GM10266 (cell line): ENCODE data around the gene SLC35D3.
"Not testable (repeated sequence)": the region's sequence is repeated elsewhere in the genome, so short reads cannot be mapped to it uniquely, and the experiment has no call there.

Experiments used
- DNase-seq: peaks from one replicate; pipeline ENCODE4 v3.0.0; 2012; ENCODE audit errors: extremely low spot score
- CTCF ChIP-seq: IDR thresholded peaks from 2 replicates; pipeline ENCODE4 v1.5.1; 2012; ENCODE audit warnings: mild to moderate bottlenecking, low read depth; ENCODE audit not compliant: control insufficient read depth, insufficient read depth; ENCODE audit errors: missing control alignments

Gene SLC35D3

GRCh38 chr6:136890194-136890839 lies 31.8 kb upstream of the SLC35D3 start:
- DNase-seq, result no peak
- no peak for TF ChIP-seq CTCF

GRCh38 chr6:136890986-136891385 lies 31.1 kb upstream of the SLC35D3 start:
- no peak for TF ChIP-seq CTCF
- no peak for DNase-seq

GRCh38 chr6:136893187-136893586 lies 28.9 kb upstream of the SLC35D3 start:
- TF ChIP-seq CTCF, result no peak
- no peak for DNase-seq

GRCh38 chr6:136895901-136896300 lies 26.2 kb upstream of the SLC35D3 start:
- DNase-seq, result no peak
- no peak for TF ChIP-seq CTCF

- no peak for TF ChIP-seq CTCF
- no peak for DNase-seq
These were observed 25.0 kb upstream of the SLC35D3 start for GRCh38 chr6:136897071-136897470.

- no peak for DNase-seq
- TF ChIP-seq CTCF, result no peak
These were observed 20.8 kb upstream of the SLC35D3 start for GRCh38 chr6:136901212-136901784.

- not testable (repeated sequence) for DNase-seq
These were observed 17.6 kb upstream of the SLC35D3 start for GRCh38 chr6:136904477-136904876.

- TF ChIP-seq CTCF, result no peak
- DNase-seq, result no peak
These were observed 7.2 kb upstream of the SLC35D3 start for GRCh38 chr6:136914947-136915346.
